ENCODE measurements around the gene SURF4. TPM values are rescaled to one million over a fixed set of nuclear protein-coding genes. Genes with fewer than 3 reads are reported as not detected.

Gene SURF4
- total RNA-seq, 1 experiment from 2014 or later = 171 TPM

DNA sequence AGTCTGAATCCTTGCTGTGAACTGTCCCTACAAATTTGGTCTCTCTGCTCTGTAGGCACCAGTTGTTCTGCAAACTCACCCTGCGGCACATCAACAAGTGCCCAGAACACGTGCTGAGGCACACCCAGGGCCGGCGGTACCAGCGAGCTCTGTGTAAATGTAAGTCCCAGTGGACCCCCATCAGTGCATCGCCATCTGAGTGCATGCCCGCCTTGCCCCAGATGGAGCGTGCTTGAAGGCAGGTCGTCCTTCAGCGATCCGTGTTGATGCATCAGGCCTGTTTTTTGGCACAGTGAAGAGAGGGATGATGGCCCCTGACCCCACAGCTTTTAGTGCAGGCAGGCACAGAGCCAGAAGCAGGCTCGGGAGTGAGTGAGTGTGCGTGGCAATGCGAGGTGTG lies 18.2 kb downstream of the SURF4 start:
- ATAC-seq = no peak
- H3K36me3 Mint-ChIP-seq = peaks cover 30% of the 10 kb centered on the region
- TF ChIP-seq ZNF232 (CRISPR knock-in tag; IDR thresholded peaks at IDR 0.05) = no peak
- TF ChIP-seq HMGA2 (CRISPR knock-in tag; IDR thresholded peaks at IDR 0.05) = no peak
- TF ChIP-seq, protein P1, sequence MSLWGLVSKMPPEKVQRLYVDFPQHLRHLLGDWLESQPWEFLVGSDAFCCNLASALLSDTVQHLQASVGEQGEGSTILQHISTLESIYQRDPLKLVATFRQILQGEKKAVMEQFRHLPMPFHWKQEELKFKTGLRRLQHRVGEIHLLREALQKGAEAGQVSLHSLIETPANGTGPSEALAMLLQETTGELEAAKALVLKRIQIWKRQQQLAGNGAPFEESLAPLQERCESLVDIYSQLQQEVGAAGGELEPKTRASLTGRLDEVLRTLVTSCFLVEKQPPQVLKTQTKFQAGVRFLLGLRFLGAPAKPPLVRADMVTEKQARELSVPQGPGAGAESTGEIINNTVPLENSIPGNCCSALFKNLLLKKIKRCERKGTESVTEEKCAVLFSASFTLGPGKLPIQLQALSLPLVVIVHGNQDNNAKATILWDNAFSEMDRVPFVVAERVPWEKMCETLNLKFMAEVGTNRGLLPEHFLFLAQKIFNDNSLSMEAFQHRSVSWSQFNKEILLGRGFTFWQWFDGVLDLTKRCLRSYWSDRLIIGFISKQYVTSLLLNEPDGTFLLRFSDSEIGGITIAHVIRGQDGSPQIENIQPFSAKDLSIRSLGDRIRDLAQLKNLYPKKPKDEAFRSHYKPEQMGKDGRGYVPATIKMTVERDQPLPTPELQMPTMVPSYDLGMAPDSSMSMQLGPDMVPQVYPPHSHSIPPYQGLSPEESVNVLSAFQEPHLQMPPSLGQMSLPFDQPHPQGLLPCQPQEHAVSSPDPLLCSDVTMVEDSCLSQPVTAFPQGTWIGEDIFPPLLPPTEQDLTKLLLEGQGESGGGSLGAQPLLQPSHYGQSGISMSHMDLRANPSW (CRISPR knock-in tag; conservative IDR thresholded peaks at IDR 0.05; ENCODE audit: low read depth) = no peak
- TF ChIP-seq, protein P2, sequence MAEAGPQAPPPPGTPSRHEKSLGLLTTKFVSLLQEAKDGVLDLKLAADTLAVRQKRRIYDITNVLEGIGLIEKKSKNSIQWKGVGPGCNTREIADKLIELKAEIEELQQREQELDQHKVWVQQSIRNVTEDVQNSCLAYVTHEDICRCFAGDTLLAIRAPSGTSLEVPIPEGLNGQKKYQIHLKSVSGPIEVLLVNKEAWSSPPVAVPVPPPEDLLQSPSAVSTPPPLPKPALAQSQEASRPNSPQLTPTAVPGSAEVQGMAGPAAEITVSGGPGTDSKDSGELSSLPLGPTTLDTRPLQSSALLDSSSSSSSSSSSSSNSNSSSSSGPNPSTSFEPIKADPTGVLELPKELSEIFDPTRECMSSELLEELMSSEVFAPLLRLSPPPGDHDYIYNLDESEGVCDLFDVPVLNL (CRISPR knock-in tag; IDR thresholded peaks at IDR 0.05; ENCODE audit: borderline replicate concordance, low read depth) = no peak
- no peak for TF ChIP-seq KAT7 (CRISPR knock-in tag; IDR thresholded peaks at IDR 0.05; ENCODE audit: borderline replicate concordance)
- TF ChIP-seq PRRX2 (CRISPR knock-in tag; IDR thresholded peaks at IDR 0.05) = no peak
- TF ChIP-seq ETV6 (CRISPR knock-in tag; IDR thresholded peaks at IDR 0.05) = no peak
- no peak for TF ChIP-seq ZNF671 (CRISPR knock-in tag; IDR thresholded peaks at IDR 0.05)
- no peaks in the 10 kb centered on the region for H3K27me3 Mint-ChIP-seq (ENCODE audit: low read depth)
- no peak for DNase-seq (ENCODE audit: low spot score)
- peak overlapping the region; percentile 77 for H3K4me3 Mint-ChIP-seq
- H3K4me1 Mint-ChIP-seq = peaks cover 17% of the 10 kb centered on the region
- H3K27ac Mint-ChIP-seq = peak overlapping the region; percentile 78; the same call in 1 of the 2 replicates
- POLR2A ChIA-PET = interaction anchor here (0.8 to 1.7 kb wide), 3 partner anchors 10 to 16 kb away, joined by 3 to 7 read pairs (median 4); partner anchors contain the start of genes MED22 and RPL7A
- CTCF ChIA-PET = interaction anchor here (1.3 to 7.9 kb wide), 7 partner anchors 10 to 169 kb away, joined by 4 to 74 read pairs (median 6); partner anchors contain the start of genes MED22, RPL7A and SLC2A6
- no peaks in the 10 kb centered on the region for H3K9me3 Mint-ChIP-seq

DNA sequence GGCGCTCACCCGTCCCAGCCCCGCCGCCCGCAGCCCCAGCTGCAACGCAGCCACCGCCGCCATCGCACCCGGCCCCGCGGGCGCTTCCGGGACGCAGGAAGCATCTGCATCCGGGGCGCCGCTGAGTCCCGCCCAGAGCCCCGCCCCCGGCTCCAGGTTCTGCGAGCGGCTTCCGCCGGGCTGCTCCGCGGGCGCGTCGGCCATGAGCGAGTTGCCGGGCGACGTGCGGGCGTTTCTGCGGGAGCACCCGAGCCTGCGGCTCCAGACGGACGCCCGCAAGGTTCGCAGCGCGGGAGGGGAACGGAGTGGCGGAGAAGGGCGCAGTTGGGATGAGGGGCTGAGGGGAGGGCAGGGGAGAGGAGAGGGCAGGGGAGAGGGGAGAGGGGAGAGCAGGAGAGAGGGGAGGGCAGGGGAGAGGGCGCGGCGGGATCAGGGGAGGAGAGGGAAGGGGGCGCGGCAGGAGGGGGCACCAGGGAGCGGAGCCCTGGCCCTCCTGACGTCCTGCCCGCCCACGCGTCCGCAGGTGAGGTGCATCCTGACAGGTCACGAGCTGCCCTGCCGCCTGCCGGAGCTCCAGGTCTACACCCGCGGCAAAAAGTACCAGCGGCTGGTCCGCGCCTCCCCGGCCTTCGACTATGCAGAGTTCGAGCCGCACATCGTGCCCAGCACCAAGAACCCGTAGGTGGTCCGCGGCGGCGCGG lies 19.3 kb downstream of the SURF4 start, which contains the start of the genes SURF1 and SURF2:
Gene SURF1, minus strand, starts transcription at position 97 of the 701 bp plus-strand sequence. Its CDS starts 34 bp downstream, at position 63.
Gene SURF2, plus strand, starts transcription at position 160 of the 701 bp plus-strand sequence. Its CDS starts 43 bp downstream, at position 203.
- H3K36me3 Mint-ChIP-seq = peaks cover 32% of the 10 kb centered on the region
- no peaks in the 10 kb centered on the region for H3K27me3 Mint-ChIP-seq (ENCODE audit: low read depth)
- ChIA-PET CTCF (interaction anchor here (0.6 to 7.9 kb wide), 12 partner anchors 9 to 212 kb away, joined by 3 to 74 read pairs (median 6); partner anchors contain the start of genes CACFD1, MED22, RPL7A and SLC2A6), POLR2A (interaction anchor here (0.8 to 1.7 kb wide), 4 partner anchors 9 to 74 kb away, joined by 3 to 7 read pairs (median 4); partner anchors contain the start of genes MED22 and RPL7A)
- H3K9me3 Mint-ChIP-seq = no peaks in the 10 kb centered on the region
- H3K4me3 Mint-ChIP-seq = peak within 1 kb of the TSS; percentile 90
- ATAC-seq (peak; percentile 38), DNase-seq (ENCODE audit: low spot score) (peak; percentile 89)
- peaks cover 17% of the 10 kb centered on the region for H3K4me1 Mint-ChIP-seq
- no peak within 1 kb of the TSS; the same call in 1 of the 2 replicates for H3K27ac Mint-ChIP-seq
- TF ChIP-seq IRF2 (CRISPR knock-in tag; IDR thresholded peaks at IDR 0.05; ENCODE audit: borderline replicate concordance, low read depth) = no peak
- no peak for TF ChIP-seq NFYB (CRISPR knock-in tag; conservative IDR thresholded peaks at IDR 0.05; ENCODE audit: low read depth)
- TF ChIP-seq ELF4 (CRISPR knock-in tag; IDR thresholded peaks at IDR 0.05; ENCODE audit: low read depth) = no peak
- TF ChIP-seq PRRX2 (CRISPR knock-in tag; IDR thresholded peaks at IDR 0.05) = no peak
- no peak for TF ChIP-seq SMAD4 (CRISPR knock-in tag; IDR thresholded peaks at IDR 0.05)
- peak; percentile 82 for TF ChIP-seq NR2C2 (CRISPR knock-in tag; IDR thresholded peaks at IDR 0.05)
- TF ChIP-seq SOX15 (CRISPR knock-in tag; IDR thresholded peaks at IDR 0.05) = no peak
- no peak for TF ChIP-seq HMGA2 (CRISPR knock-in tag; IDR thresholded peaks at IDR 0.05)
- TF ChIP-seq, protein P3, sequence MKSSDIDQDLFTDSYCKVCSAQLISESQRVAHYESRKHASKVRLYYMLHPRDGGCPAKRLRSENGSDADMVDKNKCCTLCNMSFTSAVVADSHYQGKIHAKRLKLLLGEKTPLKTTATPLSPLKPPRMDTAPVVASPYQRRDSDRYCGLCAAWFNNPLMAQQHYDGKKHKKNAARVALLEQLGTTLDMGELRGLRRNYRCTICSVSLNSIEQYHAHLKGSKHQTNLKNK (CRISPR knock-in tag; IDR thresholded peaks at IDR 0.05) = no peak
- TF ChIP-seq SMAD3 (CRISPR knock-in tag; IDR thresholded peaks at IDR 0.05; ENCODE audit: borderline replicate concordance) = no peak
- no peak for TF ChIP-seq NR3C1 (CRISPR knock-in tag; conservative IDR thresholded peaks at IDR 0.05; ENCODE audit: low read depth)
- TF ChIP-seq ZNF138 (CRISPR knock-in tag; conservative IDR thresholded peaks at IDR 0.05) = no peak
- TF ChIP-seq, protein P4, sequence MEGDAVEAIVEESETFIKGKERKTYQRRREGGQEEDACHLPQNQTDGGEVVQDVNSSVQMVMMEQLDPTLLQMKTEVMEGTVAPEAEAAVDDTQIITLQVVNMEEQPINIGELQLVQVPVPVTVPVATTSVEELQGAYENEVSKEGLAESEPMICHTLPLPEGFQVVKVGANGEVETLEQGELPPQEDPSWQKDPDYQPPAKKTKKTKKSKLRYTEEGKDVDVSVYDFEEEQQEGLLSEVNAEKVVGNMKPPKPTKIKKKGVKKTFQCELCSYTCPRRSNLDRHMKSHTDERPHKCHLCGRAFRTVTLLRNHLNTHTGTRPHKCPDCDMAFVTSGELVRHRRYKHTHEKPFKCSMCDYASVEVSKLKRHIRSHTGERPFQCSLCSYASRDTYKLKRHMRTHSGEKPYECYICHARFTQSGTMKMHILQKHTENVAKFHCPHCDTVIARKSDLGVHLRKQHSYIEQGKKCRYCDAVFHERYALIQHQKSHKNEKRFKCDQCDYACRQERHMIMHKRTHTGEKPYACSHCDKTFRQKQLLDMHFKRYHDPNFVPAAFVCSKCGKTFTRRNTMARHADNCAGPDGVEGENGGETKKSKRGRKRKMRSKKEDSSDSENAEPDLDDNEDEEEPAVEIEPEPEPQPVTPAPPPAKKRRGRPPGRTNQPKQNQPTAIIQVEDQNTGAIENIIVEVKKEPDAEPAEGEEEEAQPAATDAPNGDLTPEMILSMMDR (IDR thresholded peaks at IDR 0.05) = no peak
- no peak for TF ChIP-seq EMX1 (CRISPR knock-in tag; IDR thresholded peaks at IDR 0.05)
- TF ChIP-seq GTF2I (CRISPR knock-in tag; conservative IDR thresholded peaks at IDR 0.05) = no peak
- TF ChIP-seq, protein P5, sequence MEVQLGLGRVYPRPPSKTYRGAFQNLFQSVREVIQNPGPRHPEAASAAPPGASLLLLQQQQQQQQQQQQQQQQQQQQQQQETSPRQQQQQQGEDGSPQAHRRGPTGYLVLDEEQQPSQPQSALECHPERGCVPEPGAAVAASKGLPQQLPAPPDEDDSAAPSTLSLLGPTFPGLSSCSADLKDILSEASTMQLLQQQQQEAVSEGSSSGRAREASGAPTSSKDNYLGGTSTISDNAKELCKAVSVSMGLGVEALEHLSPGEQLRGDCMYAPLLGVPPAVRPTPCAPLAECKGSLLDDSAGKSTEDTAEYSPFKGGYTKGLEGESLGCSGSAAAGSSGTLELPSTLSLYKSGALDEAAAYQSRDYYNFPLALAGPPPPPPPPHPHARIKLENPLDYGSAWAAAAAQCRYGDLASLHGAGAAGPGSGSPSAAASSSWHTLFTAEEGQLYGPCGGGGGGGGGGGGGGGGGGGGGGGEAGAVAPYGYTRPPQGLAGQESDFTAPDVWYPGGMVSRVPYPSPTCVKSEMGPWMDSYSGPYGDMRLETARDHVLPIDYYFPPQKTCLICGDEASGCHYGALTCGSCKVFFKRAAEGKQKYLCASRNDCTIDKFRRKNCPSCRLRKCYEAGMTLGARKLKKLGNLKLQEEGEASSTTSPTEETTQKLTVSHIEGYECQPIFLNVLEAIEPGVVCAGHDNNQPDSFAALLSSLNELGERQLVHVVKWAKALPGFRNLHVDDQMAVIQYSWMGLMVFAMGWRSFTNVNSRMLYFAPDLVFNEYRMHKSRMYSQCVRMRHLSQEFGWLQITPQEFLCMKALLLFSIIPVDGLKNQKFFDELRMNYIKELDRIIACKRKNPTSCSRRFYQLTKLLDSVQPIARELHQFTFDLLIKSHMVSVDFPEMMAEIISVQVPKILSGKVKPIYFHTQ (CRISPR knock-in tag; IDR thresholded peaks at IDR 0.05) = no peak
- TF ChIP-seq, protein P6, sequence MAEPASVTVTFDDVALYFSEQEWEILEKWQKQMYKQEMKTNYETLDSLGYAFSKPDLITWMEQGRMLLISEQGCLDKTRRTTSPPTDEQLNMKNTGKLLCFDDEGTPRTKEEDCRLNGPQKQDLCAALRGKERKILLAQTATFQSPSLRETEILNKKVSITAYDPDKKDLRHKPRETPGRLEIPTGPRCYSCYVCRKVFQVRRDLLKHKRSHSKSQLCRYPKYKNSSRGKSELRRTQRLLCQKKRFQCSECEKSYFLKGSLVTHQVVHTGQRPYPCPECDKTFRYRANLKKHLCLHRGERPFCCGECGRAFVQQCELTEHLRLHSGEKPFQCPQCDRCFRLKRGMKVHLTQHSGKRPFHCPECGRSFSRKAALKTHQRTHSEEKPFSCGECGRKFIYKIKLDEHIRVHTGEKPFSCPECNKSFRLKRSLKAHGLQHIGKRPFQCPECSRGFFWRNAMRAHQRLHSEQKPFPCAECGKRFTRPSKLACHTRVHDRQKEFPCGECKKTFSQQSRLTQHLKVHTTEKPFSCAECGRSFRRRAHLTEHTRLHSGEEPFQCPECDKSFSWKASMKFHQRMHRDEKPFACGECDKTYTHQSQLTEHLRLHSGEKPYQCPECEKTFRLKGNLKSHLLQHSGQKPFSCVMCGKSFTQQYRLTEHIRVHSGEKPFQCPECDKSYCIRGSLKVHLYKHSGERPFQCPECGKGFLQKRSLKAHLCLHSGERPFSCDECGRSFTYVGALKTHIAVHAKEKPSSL (CRISPR knock-in tag; conservative IDR thresholded peaks at IDR 0.05) = no peak
- TF ChIP-seq ETV6 (CRISPR knock-in tag; IDR thresholded peaks at IDR 0.05) = peak; percentile 50; the same call in 1 of the 2 replicates
